Fibroblast of lung (primary cell): ENCODE results near the gene IGF1R.

Experiments
- CTCF ChIP-seq, 2 donors: IDR thresholded peaks in 1 of 2; conservative IDR thresholded peaks in 1 of 2; 1 replicate in 1 of 2; 2 replicates in 1 of 2; pipeline ENCODE4 v1.5.1; 2011 to 2012; ENCODE audit warnings: low read length in 2 of 2, control low read depth in 1 of 2, inconsistent platforms in 1 of 2, low read depth in 1 of 2, mild to moderate bottlenecking in 1 of 2
- EZH2 ChIP-seq: IDR thresholded peaks from 2 replicates; pipeline ENCODE4 v1.5.1; 2012; ENCODE audit warnings: low read length, control low read depth, mild to moderate bottlenecking; ENCODE audit errors: missing control alignments

GRCh38 chr15:98812716-98813446 is 164.5 kb downstream of the IGF1R start:
- TF ChIP-seq CTCF (conservative IDR thresholded peaks at IDR 0.05 in 1 of 2, IDR thresholded peaks at IDR 0.05 in 1 of 2; ENCODE audit: low read depth in 1 of 2, low read length in 2 of 2) = no peak
- no peak for TF ChIP-seq EZH2
